RPMI8226 (cell line): ENCODE data around the gene KIAA1217.
"Not testable (repeated sequence)": the region's sequence is repeated elsewhere in the genome, so short reads cannot be mapped to it uniquely, and the experiment has no call there.

Experiments used
- DNase-seq: peaks from one replicate; pipeline ENCODE4 v3.0.0-alpha.2; 2015

Gene KIAA1217

DNA sequence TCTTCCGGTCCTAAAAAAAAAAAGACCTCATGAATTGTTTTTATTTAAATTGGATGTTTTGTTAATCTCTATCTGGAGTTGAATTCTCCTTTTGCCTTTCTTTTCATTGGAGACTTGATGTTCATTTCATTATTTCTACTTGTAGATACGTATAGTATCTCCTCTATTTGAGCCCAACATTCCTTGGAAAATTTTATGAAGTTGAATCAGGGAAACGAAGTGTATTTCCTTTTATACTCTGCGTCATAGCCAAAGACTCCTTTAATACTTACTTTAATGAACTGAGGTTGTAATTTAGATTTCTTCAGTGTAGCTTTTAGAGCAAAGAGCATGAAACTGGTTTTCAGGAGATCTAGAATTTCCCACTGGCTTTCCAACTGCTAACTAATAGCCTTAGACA, 132.4 kb downstream of the KIAA1217 start:
- no peak for DNase-seq

DNA sequence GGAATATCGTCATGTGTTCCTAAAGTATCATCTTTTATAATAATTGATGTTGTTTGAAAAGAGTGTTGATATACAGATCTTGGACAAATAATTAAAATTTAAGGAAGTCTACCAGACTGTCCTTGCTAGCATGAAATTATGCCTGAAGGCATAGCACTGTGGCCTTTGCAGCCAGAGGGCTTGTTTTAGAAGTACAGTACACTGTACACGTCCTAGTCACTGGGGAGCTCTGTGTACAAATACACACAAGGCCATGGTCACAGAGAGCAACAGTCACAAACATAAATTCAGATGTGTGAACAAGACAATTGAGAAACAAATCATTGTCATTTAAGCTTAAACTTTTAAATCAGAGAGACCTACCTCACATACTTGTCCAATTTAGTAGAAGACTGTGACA, 133.0 kb downstream of the KIAA1217 start:
- no peak for DNase-seq

DNA sequence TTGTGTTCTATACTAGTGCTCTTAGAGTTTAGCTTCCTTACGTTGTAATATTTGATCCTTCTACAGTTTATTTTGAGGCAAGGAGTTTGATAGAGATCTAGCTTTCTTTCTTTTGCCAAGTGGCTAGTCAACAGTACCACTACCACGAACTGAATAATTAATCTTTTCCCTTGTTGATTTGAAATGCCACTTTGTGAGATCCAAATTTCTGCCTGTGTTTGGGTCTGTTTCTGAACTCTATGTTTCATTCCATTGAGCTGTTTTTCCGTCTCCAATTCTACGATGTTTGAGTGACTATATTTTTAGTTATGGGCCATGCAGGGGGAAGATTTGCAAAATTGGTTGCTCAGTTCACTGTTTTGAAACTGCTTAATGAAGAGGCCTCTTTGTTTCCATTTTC, 134.7 kb downstream of the KIAA1217 start:
- no peak for DNase-seq

DNA sequence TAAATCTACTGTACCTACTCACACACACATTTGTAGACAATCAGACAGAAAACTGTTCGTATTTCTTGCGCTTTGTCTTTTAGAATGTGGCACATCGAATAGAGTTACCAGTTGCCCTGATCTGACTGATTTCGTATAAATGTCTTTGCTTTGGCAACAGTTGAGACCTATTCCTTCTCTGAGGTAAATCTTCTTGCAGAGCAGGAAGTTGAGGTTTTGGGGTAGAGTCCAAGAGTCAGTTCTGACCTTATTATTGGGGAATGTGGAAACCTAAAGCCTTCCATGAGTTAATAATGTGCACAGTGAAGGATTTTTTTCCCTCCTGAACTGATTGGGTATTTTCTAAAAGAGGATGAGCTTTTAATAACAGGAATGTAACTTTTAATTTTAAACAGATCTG, 135.3 kb downstream of the KIAA1217 start:
- DNase-seq, result peak; percentile 3

DNA sequence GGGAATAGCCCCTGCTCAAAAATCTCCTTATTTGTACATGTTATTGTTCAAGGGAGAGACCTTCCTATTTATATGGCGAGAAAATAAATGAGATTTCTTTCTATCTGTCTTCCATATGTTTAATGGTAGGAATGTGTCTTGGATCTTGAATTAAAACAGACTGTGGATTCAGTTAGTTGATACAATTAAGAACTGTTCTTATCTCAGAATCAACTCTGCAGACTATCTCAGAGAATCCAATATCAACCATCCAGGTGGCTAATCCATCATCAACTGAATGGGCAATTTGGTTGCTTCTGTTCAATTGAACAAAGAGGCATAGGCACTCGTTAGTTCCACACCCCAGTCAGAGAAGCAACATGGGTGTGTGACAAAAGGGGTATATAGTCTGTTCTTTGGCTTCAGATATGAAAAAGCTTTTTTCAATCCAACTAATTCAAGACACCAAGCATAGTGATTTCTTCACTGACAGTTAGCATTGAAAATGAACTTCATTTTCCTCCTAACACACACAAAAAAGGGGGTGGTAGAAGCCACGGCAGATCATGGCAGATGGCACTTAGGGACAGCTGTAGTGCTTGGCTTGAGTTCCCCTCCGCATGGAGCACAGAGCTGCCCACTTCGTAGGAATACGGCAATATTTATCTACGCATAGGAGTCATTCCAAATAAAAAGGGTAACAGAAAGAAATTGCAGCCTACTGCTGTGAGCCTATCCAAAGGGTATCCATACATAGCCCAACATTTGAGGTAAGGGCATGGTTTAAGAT, 135.9 kb downstream of the KIAA1217 start:
- no peak for DNase-seq

DNA sequence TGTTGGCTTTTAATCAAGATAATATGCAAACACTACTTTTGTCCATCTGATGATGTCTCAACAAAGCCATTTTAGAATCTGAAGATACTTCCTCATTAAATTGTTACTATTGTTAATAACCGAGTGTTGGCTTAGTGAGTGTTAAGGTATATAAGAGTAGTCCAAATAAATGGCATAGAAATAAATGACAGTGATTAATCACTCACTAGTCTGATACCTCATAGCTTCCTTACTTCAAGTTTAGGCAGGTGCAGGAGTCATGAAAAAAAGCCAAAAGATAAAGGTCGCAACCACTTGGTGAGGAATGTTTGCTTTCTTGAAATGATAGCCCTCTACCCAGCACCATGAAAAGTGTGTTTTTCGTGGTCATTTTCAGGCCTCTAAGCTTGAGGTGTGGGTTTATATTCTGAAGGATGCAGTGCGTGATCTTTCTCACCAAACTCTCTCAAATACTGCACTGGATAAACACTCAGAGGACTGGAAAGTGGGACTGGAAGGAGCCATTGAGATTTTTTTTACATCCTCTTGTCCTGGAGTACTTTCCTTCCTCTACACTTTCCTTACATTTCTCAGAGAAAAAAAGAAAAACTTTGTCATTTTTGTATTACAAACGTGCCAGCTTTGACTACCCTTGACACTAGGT, 138.1 kb downstream of the KIAA1217 start:
- no peak for DNase-seq

DNA sequence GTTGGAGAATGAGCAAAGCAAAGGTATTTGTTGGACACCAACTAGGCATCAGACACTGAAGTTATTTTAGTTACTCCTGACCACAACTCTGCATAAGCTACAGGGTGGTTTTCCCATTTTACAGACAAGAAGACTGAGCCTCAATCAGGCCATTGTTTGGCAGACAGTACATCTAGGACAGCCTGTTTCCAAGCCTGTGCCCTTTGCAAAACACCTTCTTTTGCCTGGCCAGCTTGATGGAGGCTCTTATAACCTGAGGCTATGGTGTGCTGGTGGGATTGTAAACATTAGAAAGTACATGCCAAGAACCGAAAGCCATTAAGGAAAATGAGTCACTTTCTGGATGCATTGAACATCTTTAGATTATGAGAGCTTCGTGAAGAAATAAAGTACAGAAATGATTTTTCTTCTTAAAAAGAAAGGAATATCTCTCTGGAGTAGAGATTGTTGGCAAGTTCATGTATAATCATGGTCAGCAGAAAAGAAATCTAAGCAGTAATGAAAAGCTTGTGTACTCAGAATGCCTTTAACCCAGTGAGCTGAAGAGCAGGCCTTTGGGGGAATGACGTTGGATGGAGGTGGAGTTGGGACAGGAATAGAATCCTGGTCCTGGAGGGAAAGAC, 140.6 kb downstream of the KIAA1217 start:
- DNase-seq, result no peak

DNA sequence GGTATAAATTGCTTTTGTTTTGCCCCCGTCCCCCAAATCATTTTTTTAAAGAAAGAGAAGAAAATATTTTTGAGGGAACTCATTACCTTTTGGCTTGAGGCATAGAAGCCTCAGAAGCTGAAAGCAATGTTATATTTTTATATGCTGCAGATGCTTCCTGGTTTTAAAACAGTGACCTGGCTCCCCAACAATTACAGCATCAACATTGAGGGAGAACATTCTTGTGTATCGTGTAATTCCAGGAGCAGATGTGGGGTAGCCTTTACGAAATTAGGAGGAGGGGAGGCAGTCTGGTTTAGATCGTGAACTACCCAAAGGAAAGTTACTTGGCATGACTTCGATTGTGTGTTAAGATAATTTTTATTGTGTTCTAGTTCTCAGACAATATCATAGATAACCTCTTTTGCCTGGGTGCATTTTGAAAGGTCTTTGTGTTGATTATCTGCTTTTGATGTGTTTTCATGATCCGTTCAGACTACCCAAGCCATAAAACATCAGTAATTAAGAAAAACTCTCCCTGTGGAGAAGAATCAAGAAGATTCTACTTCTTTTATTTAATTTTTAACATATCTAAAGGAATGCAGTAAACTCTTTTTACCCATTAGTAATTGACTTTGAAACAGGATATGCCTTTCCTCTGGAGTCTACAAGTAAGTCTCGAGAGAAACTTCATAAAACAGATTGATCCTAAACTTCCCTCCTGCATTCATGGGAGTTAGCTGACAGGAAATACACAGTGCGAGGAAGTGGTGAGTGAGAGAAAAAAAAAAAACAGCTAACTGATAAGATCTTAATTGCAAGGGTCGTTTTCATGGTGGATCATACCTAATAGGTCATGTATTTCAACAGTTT, 141.4 kb downstream of the KIAA1217 start:
- DNase-seq, result no peak

DNA sequence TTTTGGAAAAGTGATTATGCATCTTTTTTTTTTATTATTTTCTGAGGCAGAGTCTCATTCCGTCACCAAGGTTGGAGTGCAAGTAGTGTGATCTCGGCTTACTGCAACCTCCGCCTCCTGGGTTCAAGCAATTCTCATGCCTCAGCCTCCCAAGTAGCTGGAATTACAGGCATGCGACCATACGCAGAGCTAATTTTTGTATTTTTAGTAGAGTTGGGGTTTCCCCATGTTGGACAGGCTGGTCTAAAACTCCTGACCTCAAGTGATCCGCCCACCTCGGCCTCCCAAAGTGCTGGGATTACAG, 141.9 kb downstream of the KIAA1217 start:
- DNase-seq, result not testable (repeated sequence)

DNA sequence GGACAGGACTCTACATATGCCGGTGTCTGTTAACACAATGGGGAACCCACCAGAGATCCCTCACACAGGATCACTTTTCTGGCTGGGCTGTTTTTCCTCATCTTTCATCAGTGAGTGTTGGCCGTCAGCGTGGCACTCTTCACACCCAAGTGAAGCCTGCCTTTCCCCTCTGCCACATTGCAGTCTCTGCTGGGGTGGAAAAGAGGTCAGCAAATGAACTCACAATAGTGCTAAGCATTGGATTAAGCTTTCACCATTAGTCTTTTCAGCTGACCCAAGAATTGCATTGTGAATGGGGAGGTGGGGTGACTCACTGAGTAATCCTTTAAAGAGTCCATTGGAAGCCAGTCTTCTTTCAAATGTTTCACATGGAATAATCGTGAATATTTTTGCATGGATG, 143.0 kb downstream of the KIAA1217 start:
- DNase-seq, result no peak

DNA sequence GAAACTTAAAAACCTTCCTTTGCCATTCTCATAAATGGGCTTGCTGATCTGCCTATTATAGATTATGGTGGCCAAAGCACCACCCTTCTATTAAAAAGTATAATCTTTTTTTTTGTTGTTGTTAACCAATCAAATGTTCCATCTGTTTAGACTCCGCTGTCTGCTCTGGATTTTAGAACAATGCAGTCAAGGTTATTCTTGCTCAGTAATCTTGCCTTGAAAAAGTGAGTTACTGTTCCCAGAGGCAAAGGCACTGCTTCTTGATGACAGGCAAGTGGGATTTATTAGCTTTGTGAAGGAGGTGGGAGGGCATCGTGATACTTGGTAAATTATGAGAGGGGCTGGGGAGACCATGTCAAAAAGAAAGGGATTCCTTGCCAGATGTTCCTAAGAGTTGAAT, 143.5 kb downstream of the KIAA1217 start:
- DNase-seq, result no peak

DNA sequence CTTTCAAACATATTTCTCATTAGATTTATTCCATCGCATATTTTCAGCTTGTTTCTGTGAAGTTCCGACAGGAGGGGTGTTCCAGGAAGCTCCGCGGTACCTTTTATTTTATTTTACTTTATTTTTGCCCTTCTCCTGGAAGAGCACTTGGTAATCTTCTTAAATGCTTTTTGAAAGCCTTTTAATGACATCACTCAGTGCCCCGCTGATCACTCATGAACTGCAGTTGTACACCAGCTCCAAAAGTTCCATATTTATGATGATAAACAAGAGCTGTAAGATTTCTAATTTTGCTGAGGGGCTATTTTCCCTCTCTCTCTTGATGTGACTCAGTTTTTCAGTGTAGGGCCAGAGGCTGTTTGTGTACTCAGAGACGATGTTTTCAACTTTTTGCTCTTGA, 144.4 kb downstream of the KIAA1217 start:
- DNase-seq, result no peak

DNA sequence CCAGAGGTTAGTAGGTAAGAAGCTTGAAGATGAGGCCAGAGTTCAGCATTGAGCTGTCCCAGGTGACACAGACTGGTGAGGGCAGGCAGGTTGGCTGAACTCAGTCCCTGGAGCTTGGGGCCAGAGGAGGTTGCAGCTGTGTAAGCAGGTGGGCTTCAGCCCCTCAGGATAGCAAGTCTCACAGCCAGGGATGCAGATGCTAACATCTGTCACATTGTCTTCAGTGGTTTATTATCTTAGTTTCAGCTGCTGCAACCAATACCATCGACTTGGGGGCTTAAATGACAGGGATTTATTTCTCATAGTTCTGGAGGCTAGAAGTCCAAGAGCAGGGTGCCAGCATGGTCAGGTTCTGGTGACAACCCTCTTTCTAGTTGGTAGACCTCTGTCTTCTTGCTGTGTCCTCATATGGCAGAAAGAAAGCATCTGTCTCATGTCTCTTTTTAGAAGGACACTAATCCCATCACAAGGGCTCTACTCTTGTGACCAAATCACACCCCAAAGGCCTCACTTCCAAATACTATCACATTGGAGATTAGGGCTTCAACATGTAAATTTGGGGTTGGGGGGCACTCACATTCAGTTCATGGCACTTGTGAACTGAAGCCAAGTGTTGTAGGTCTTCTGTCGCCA, 146.2 kb downstream of the KIAA1217 start:
- DNase-seq, result no peak

DNA sequence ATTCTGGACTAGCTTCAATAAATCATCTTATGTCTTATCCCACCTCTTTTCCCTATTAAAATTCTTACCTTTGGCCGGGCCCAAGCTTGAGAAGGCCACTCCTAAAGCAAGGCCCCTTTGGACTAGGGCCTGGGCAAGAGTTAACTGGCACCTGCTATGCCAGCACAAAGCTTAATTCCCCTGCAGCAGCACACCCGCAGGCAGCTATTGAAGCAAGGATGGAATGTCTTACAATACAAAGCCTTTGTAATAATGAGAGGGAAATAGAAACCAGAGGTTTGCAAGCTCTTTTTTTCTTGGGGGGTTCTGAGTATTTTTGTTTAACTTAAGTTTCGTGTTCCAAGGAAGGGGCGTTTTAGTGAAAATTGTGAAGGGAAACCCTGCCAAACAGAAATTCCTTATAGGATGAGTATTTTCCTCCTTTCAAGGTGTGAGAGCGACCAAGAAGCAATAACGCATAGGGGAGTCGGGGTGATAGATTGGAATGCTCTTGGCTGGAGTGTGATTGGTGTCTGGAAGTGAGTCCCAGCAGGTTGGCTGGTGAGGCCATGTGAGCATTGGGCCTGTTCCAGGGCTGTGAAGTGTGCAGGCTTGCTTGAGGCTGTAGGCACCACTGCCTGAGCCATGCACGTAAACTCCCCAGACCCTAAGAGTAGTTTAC, 148.5 kb downstream of the KIAA1217 start:
- DNase-seq, result no peak

DNA sequence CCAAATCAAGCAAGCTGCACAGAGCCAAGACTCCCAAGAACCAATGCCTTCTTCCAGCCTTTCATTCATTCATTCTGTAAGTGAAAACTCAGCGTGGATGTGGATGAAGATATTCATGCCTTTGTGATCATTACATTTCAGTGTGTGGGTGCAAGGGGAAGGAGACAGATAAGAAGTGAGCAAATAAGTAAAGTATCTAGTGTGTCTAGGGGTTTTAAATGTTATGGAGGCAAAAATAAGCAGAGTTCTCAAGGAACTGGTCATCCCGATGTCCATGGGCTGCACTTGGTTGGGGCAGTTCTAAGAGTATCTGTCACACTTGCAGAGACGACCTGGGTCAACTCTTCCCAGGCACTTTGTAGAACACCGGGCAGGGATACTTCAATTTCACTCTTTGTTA, 149.1 kb downstream of the KIAA1217 start:
- DNase-seq, result no peak

DNA sequence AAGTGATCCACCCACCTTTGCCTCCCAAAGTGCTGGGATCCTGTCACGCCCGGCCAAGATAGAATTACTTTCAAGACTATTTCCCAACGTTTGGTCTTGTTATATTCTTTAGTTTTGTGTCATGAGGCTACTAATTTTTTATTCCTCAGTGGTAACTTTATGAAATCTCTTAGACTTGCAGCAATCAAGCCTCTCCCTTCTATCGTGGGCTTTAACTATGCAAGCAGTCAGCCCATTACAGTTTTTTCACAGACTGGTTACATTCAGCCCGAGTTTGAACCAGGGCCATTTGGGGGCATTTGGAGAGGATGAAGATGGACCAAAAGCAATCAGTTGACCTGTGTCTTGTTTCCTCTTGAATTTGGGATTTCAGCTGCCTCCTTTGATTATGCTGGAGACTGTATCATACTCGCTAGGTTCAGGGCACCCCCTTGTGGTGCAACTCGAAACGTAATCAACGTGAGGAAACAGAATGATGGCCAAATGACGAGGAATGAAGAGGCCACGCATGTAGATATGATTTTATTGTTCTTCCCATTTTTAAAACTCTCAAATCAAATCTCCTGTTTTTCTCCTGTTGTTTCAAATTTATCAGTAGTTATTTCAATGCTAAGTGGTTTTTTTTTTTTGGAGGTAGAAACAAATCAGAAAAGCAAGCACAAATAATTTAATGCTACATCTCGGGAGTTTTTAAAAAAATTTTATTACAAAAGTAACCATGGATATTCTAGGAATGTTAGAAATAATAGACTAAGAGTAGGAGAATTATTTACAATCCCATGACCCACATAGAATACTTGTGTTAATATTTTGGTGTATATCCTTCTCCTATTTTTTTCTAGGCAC, 151.6 kb downstream of the KIAA1217 start:
- DNase-seq, result peak; percentile 65

DNA sequence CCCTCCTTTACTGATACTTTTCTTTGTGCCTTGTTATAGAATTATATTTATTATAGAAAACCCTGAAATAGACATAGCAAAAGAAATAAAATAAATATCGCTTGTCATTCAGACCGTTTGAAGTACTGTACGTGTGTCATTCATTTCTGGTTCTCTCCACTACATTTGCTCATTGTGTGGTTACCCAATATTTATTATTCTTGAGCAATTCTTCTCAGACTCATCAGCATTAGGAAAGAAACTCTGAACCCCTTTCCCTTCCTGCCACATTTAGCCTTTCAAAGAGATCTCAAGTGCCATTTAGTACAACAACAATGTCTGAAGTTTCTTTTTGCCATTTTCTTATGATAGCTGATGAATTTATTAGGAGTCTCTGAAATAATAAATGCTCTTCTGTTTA, 154.1 kb downstream of the KIAA1217 start:
- no peak for DNase-seq

DNA sequence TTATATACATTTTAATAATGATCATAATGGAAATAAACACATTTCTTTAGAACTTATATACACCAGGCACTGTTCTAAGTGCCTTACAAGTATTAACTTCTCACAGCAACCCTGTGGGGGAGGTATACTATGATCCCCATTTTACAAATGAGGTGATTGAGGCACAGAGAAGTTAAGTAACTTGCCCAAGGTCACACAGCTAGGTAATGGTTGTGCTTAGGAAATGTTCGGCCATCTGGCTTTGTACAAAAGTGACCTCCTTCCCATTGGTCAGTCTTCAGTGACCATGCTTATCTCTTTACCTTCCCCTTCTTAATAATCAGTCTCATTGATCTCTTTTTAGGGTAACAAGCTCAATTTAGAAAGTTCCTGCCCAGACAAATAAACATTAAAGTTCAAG, 158.8 kb downstream of the KIAA1217 start:
- no peak for DNase-seq

DNA sequence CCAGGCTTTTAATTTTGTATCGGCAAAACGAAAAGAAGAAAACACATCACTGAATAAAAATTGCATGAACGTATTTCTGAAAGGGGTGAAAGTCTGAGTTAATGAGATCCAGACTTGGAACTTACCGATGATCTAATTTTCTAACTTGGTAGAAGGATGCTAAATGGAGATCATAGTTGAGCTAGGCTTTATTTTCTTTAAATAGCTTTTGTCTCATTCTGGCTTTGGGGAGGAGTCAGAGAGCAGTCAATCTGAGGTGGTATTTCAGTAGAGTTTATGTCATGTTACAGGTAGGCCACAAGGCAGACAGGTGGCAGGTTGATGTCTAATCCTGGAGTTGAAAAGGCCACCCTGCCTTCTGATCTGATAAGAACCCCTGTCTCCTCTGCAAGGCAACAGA, 161.9 kb downstream of the KIAA1217 start:
- DNase-seq, result no peak

DNA sequence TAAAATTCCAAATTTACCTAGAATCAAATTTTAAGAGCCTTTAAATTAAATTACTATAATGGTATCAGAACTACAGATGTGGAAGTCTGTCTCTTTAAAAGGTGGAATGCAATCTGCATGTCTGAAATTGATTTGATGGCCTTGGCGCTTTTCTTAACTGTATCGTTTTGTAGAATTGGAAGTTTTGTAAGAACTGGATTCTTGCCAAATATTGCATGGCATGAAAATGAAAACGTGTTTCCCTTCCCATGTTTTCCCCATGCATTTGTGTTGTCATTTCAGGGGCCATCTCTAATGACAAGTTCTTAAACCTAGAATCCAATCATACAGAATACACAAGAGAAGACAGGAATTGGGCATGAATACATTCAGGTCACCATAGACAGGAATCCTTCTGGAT, 162.5 kb downstream of the KIAA1217 start:
- no peak for DNase-seq

DNA sequence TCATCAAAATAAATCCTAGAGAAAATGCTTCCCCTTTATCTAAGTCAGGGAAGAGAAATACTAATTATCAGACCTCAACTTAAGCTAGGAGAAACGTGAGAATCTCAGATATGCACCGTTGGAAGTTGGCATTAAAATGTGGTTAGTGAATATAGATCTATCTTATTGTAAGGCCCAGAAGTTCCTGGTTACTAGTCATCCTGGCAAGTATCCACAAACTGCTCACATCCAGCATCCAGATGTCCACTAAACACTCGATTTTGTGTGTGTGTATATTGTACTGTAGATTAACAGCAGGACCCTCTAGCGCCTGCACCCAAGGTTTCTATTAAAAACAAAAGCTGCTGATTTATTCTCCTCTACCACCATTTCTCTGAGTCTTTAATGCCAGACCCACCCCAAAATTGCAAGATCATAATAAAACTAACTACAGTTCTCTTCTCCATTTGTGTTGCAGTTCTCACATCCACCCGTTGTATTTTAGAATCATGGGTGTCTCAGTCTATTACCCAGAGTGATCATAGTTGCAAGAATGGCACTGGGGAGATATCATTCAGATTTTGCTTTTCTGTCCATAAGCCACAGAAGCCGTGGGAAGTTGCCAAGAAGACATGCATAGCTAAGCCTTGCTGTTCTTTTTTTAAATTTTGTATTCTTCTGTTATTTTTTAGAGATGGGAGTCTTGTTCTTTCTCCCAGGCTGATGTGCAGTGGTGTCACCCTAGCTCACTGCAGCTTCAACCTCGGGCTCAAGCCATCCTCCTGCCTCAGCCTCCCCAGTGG, 165.4 kb downstream of the KIAA1217 start:
- DNase-seq, result no peak
